HepG2 (cell line): ENCODE results near the gene WNT7A. TPM values are rescaled to one million over a fixed set of nuclear protein-coding genes. Genes with fewer than 3 reads are reported as not detected.

Source experiments
- ATAC-seq: fragments of 200-7000 bp; cut with Tn5 transposase; 3 replicates; pipeline ENCODE4 v1.9.1; 2020; ENCODE audit warnings: mild to moderate bottlenecking, moderate library complexity
- BruUV-seq: library from RNA; stranded (reverse); fragments of 400-500 nt; replicated peaks from 2 replicates; lab custom pipeline; 2021; lab: Mats Ljungman, UMichigan
- CTCF ChIA-PET: fragments of 300-600 bp; formaldehyde crosslinking; extraction: SDS; loops from one replicate; lab custom pipeline; 2021; ENCODE audit warnings: low total read pairs, inconsistent platforms, low intra/inter-chr PET ratio; lab: Yijun Ruan, JAX
- POLR2A ChIA-PET: fragments of 350-600 bp; sonication (Branson Sonifier 250); formaldehyde crosslinking; loops from one replicate; lab custom pipeline; 2020; ENCODE audit warnings: antibody characterized with exemption, inconsistent platforms; lab: Yijun Ruan, JAX
- DNase-seq: peaks from one replicate; pipeline ENCODE4 v3.0.0-alpha.2; 2015; ENCODE audit warnings: low spot score
- FAIRE-seq: peaks from 3 replicates; lab custom pipeline; 2011; peaks lifted over from hg19 to GRCh38; lab: Jason Lieb, UNC
- H2AFZ ChIP-seq: one replicate; pipeline ENCODE4 v1.6.1; 2011; ENCODE audit warnings: low read length, inconsistent platforms
- H3K27ac ChIP-seq: fragments of 300-600 bp; 3 replicates; pipeline ENCODE4 v1.8.0; 2011; ENCODE audit warnings: mixed run types, mild to moderate bottlenecking, mixed read lengths, low read length, inconsistent platforms; ENCODE audit not compliant: insufficient read depth; ENCODE audit errors: extremely low read length
- H3K27me3 ChIP-seq, 2 experiments: fragments of 200-600 bp in 1 of 2; 2 replicates in 1 of 2; 3 replicates in 1 of 2; pipeline versions ENCODE4 v1.6.0 to v1.8.0; 2011; ENCODE audit warnings: low read length in 2 of 2, mild to moderate bottlenecking in 2 of 2, moderate library complexity in 2 of 2, inconsistent platforms in 1 of 2; ENCODE audit not compliant: insufficient read depth in 2 of 2, control insufficient read depth in 1 of 2
- H3K36me3 ChIP-seq, 2 experiments: fragments of 200-600 bp in 1 of 2; replicated peaks in 1 of 2; 2 replicates in 1 of 2; 3 replicates in 1 of 2; pipeline versions ENCODE4 v1.5.1 to v1.8.0; 2011; ENCODE audit warnings: low read length in 2 of 2, inconsistent platforms in 1 of 2; ENCODE audit not compliant: insufficient read depth in 2 of 2, control insufficient read depth in 1 of 2
- H3K4me1 ChIP-seq: 2 replicates; pipeline ENCODE4 v1.5.1; 2012; ENCODE audit warnings: low read length, inconsistent platforms; ENCODE audit not compliant: insufficient read depth
- H3K4me2 ChIP-seq: 2 replicates; pipeline ENCODE4 v1.6.0; 2011; ENCODE audit warnings: low read depth, low read length, inconsistent platforms
- H3K4me3 ChIP-seq, 3 experiments: fragments of 200-600 bp in 1 of 3; sonication (generic), shearing (Covaris generic) in 1 of 3; replicated peaks in 1 of 3; 2 replicates each; pipeline ENCODE4 v1.5.1; 2011 to 2016; ENCODE audit warnings: low read length in 3 of 3, inconsistent platforms in 2 of 3, low read depth in 2 of 3, mild to moderate bottlenecking in 2 of 3, control low read depth in 1 of 3, mixed read lengths in 1 of 3; ENCODE audit not compliant: insufficient read depth in 1 of 3
- H3K79me2 ChIP-seq: one replicate; pipeline ENCODE4 v1.6.1; 2011; ENCODE audit warnings: low read length, inconsistent platforms; ENCODE audit not compliant: insufficient read depth
- H3K9ac ChIP-seq: 2 replicates; pipeline ENCODE4 v1.6.0; 2011; ENCODE audit warnings: mild to moderate bottlenecking, low read depth, low read length, inconsistent platforms; ENCODE audit not compliant: insufficient read depth
- H3K9me3 ChIP-seq: 2 replicates; pipeline ENCODE4 v1.5.1; 2012; ENCODE audit warnings: mild to moderate bottlenecking, low read length
- H4K20me1 ChIP-seq: 2 replicates; pipeline ENCODE4 v1.6.0; 2011; ENCODE audit warnings: inconsistent platforms, mild to moderate bottlenecking, low read length, moderate library complexity; ENCODE audit not compliant: insufficient read depth
- ARID4A ChIP-seq: sonication (generic); formaldehyde crosslinking; IDR thresholded peaks from 2 replicates; pipeline ENCODE4 v1.5.0; 2020; ENCODE audit warnings: mild to moderate bottlenecking, missing genetic modification reagents, borderline replicate concordance
- CAMTA2 ChIP-seq: sonication (generic); formaldehyde crosslinking; IDR thresholded peaks from 2 replicates; pipeline ENCODE4 v1.4.0; 2020; ENCODE audit warnings: mild to moderate bottlenecking, missing genetic modification reagents, borderline replicate concordance
- HDAC1 ChIP-seq: sonication (generic); formaldehyde crosslinking; IDR thresholded peaks from 2 replicates; pipeline ENCODE4 v1.5.1; 2020; ENCODE audit warnings: mild to moderate bottlenecking, missing genetic modification reagents
- MAFF ChIP-seq: IDR thresholded peaks from 2 replicates; pipeline ENCODE4 v1.6.1; 2011; ENCODE audit warnings: low read depth, low read length, improper control_type of control experiment
- NR2C2 ChIP-seq: sonication (generic); formaldehyde crosslinking; IDR thresholded peaks from 2 replicates; pipeline ENCODE4 v1.4.0; 2020; ENCODE audit warnings: missing genetic modification reagents, mild to moderate bottlenecking, moderate library complexity, borderline replicate concordance
- SMAD1 ChIP-seq: sonication (generic); formaldehyde crosslinking; IDR thresholded peaks from 2 replicates; pipeline ENCODE4 v1.4.0; 2020; ENCODE audit warnings: missing genetic modification reagents, low read depth, mild to moderate bottlenecking, borderline replicate concordance
- ZKSCAN5 ChIP-seq: sonication (generic); formaldehyde crosslinking; IDR thresholded peaks from 2 replicates; pipeline ENCODE4 v1.5.1; 2020; ENCODE audit warnings: mild to moderate bottlenecking, missing genetic modification reagents
- ZNF317 ChIP-seq: sonication (generic); formaldehyde crosslinking; IDR thresholded peaks from 2 replicates; pipeline ENCODE4 v1.5.0; 2020; ENCODE audit warnings: mild to moderate bottlenecking, missing genetic modification reagents
- ZNF451 ChIP-seq: sonication (generic); formaldehyde crosslinking; IDR thresholded peaks from 2 replicates; pipeline ENCODE4 v1.5.0; 2020; ENCODE audit warnings: mild to moderate bottlenecking, missing genetic modification reagents
- ZNF550 ChIP-seq: sonication (generic); formaldehyde crosslinking; IDR thresholded peaks from 2 replicates; pipeline ENCODE4 v1.4.0; 2020; ENCODE audit warnings: mild to moderate bottlenecking, missing genetic modification reagents, borderline replicate concordance
- ZNF747 ChIP-seq: sonication (generic); formaldehyde crosslinking; IDR thresholded peaks from 2 replicates; pipeline ENCODE4 v1.8.1; 2023; ENCODE audit warnings: missing genetic modification reagents, mild to moderate bottlenecking, borderline replicate concordance
- WGBS: methylation state at CpG from one replicate; pipeline ENCODE4 v1.1.6; 2017; ENCODE audit warnings: low lambda C conversion rate; 5-methylcytosine and 5-hydroxymethylcytosine counted together
- in situ Hi-C: cut with HindIII; loops from 2 replicates; pipeline ENCODE4 v1.10.0; 2017; ENCODE audit warnings: low pct_unique_long_range_greater_than_20kb; ENCODE audit not compliant: extremely low pct_ligation_motif_present
- intact Hi-C: fragments of 100-400 bp; cut with micrococcal nuclease; formaldehyde crosslinking; loops from one replicate; pipeline ENCODE4 v1.10.0; 2022; ENCODE audit not compliant: unreplicated experiment
- polyA plus RNA-seq, 8 experiments: library from polyadenylated mRNA; depleted of rRNA in 3 of 8; stranded (reverse) in 7 of 8; unstranded in 1 of 8; fragments of >200 nt; fragmentation: Illumina TruSeq in 4 of 8; extraction: Trizol in 4 of 8; gene quantifications; 2 replicates each; pipeline versions ENCODE4 v1.2.1 to v1.2.3, GENCODE V29; 2011 to 2016; ENCODE audit warnings: low read depth in 4 of 8, missing spikeins in 1 of 8, mixed read lengths in 1 of 8; ENCODE audit not compliant: insufficient read depth in 1 of 8
- total RNA-seq, 5 experiments: library from RNA; depleted of rRNA; stranded (reverse); fragments of >200 nt; fragmentation: Illumina TruSeq; extraction: Trizol; gene quantifications; 2 replicates each; pipeline ENCODE4 v1.2.3, GENCODE V29; 2016; ENCODE audit warnings: low read depth in 1 of 5
- TF ChIP-seq, protein P1 (sequence below): sonication (generic); formaldehyde crosslinking; IDR thresholded peaks from 2 replicates; pipeline ENCODE4 v1.4.0; 2020; ENCODE audit warnings: missing genetic modification reagents
- TF ChIP-seq, protein P2 (sequence below): sonication (generic); formaldehyde crosslinking; IDR thresholded peaks from 2 replicates; pipeline ENCODE4 v1.4.0; 2020; ENCODE audit warnings: missing genetic modification reagents

Gene WNT7A
- total and polyA plus RNA-seq, 2 of the 13 experiments (the other 11 are each of a cell fraction or from before 2014, with no cell fraction given) = not detected

GRCh38 chr3:13856006-13856405, 23.9 kb downstream of the WNT7A start (continued):
- TF ChIP-seq, protein P1, sequence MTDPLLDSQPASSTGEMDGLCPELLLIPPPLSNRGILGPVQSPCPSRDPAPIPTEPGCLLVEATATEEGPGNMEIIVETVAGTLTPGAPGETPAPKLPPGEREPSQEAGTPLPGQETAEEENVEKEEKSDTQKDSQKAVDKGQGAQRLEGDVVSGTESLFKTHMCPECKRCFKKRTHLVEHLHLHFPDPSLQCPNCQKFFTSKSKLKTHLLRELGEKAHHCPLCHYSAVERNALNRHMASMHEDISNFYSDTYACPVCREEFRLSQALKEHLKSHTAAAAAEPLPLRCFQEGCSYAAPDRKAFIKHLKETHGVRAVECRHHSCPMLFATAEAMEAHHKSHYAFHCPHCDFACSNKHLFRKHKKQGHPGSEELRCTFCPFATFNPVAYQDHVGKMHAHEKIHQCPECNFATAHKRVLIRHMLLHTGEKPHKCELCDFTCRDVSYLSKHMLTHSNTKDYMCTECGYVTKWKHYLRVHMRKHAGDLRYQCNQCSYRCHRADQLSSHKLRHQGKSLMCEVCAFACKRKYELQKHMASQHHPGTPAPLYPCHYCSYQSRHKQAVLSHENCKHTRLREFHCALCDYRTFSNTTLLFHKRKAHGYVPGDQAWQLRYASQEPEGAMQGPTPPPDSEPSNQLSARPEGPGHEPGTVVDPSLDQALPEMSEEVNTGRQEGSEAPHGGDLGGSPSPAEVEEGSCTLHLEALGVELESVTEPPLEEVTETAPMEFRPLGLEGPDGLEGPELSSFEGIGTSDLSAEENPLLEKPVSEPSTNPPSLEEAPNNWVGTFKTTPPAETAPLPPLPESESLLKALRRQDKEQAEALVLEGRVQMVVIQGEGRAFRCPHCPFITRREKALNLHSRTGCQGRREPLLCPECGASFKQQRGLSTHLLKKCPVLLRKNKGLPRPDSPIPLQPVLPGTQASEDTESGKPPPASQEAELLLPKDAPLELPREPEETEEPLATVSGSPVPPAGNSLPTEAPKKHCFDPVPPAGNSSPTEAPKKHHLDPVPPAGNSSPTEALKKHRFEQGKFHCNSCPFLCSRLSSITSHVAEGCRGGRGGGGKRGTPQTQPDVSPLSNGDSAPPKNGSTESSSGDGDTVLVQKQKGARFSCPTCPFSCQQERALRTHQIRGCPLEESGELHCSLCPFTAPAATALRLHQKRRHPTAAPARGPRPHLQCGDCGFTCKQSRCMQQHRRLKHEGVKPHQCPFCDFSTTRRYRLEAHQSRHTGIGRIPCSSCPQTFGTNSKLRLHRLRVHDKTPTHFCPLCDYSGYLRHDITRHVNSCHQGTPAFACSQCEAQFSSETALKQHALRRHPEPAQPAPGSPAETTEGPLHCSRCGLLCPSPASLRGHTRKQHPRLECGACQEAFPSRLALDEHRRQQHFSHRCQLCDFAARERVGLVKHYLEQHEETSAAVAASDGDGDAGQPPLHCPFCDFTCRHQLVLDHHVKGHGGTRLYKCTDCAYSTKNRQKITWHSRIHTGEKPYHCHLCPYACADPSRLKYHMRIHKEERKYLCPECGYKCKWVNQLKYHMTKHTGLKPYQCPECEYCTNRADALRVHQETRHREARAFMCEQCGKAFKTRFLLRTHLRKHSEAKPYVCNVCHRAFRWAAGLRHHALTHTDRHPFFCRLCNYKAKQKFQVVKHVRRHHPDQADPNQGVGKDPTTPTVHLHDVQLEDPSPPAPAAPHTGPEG (CRISPR knock-in tag) = no peak
- TF ChIP-seq ZNF317 (CRISPR knock-in tag) (no peak), CAMTA2 (CRISPR knock-in tag) (no peak), ZNF550 (no peak), NR2C2 (CRISPR knock-in tag) (no peak), ZNF451 (CRISPR knock-in tag) (no peak)

DNA sequence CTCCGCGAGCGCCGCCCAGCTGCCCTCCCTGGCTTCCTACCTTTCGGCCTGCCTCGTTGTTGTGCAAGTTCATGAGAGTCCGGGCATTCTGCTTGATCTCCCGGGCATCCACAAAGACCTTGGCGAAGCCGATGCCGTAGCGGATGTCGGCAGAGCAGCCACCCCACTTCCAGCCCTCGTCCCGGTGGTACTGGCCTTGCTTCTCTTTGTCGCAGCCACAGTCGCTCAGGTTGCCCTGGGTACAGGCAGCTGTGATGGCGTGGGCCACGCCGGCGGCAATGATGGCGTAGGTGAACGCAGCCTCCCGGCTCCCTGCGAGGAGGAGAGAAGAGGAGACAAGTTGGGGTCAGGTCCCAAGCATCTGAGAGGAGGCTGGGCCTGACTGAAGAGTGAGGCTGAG, 25.4 kb downstream of the WNT7A start:
- Histone ChIP-seq H2AFZ (no peak overlapping the region), H3K4me3 (no peak overlapping the region), H3K36me3 (no peaks in the 10 kb centered on the region), H3K4me1 (no peaks in the 10 kb centered on the region), H3K9me3 (no peaks in the 10 kb centered on the region), H3K4me2 (no peak overlapping the region), H4K20me1 (no peaks in the 10 kb centered on the region), H3K27ac (no peak overlapping the region), H3K27me3 (peaks cover 1 to 42% of the 10 kb centered on the region in 2 experiments; a peak in 4 of 5 replicates), H3K9ac (no peak overlapping the region), H3K79me2 (no peaks in the 10 kb centered on the region)
- POLR2A ChIA-PET = no interaction called here
- FAIRE-seq = no peak
- no peak for ATAC-seq
- no TSS peak for BruUV-seq
- intact Hi-C loops (no loop called here), in situ Hi-C loops (no loop called here)
- WGBS = no CpG with 5 or more reads among the region's 25 CpGs
- no peak for DNase-seq
- CTCF ChIA-PET = no interaction called here
- TF ChIP-seq SMAD1 (CRISPR knock-in tag) (no peak), ARID4A (CRISPR knock-in tag) (no peak), MAFF (no peak), ZNF747 (CRISPR knock-in tag) (no peak), HDAC1 (CRISPR knock-in tag) (no peak), ZKSCAN5 (CRISPR knock-in tag) (no peak)
- TF ChIP-seq, protein P2, sequence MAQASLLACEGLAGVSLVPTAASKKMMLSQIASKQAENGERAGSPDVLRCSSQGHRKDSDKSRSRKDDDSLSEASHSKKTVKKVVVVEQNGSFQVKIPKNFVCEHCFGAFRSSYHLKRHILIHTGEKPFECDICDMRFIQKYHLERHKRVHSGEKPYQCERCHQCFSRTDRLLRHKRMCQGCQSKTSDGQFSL (CRISPR knock-in tag) = no peak
